Measurements from ENCODE around the gene KAZN. TPM values are rescaled to one million over a fixed set of nuclear protein-coding genes. Genes with fewer than 3 reads are reported as not detected.

KAZN gene
- total RNA-seq, 1 donor from 2014 or later, result 9.4 TPM

GRCh38 chr1:14620941-14621340, 22.5 kb downstream of the KAZN start:
- Histone ChIP-seq H3K9me3 (ENCODE audit: insufficient read depth, low read depth, low read length) (no peaks in the 10 kb centered on the region), H3K36me3 (ENCODE audit: insufficient read depth, low read length) (no peaks in the 10 kb centered on the region), H3K27ac (ENCODE audit: low read depth, low read length) (no peak overlapping the region), H3K4me3 (ENCODE audit: insufficient read depth, low read depth, low read length) (no peak overlapping the region), H3K4me1 (ENCODE audit: insufficient read depth, low read length) (no peaks in the 10 kb centered on the region), H3K9ac (ENCODE audit: low read length) (no peak overlapping the region), H2AFZ (ENCODE audit: low read depth, low read length) (no peak overlapping the region), H3K79me2 (ENCODE audit: insufficient read depth, low read length) (no peaks in the 10 kb centered on the region), H3K27me3 (ENCODE audit: insufficient read depth, low read length) (peaks cover 2% of the 10 kb centered on the region), H3K4me2 (ENCODE audit: low read length) (no peak overlapping the region), H4K20me1 (ENCODE audit: insufficient read depth, low read length) (no peaks in the 10 kb centered on the region)
- H3K36me3 Mint-ChIP-seq (ENCODE audit: low read depth, unreplicated experiment), result no peaks in the 10 kb centered on the region
- DNase-seq (ENCODE audit: low read depth) (no peak), FAIRE-seq (no peak)
- no peak overlapping the region for H3K4me3 Mint-ChIP-seq (ENCODE audit: unreplicated experiment)
- TF ChIP-seq EZH2 (IDR thresholded peaks at IDR 0.05; ENCODE audit: insufficient read depth, low read length) (no peak), CTCF (IDR thresholded peaks at IDR 0.05; ENCODE audit: insufficient read depth, low read depth, low read length) (no peak)
- no peaks in the 10 kb centered on the region for H3K4me1 Mint-ChIP-seq (ENCODE audit: low read depth, unreplicated experiment)
- no peaks in the 10 kb centered on the region for H3K9me3 Mint-ChIP-seq (ENCODE audit: unreplicated experiment)
- peaks cover 6% of the 10 kb centered on the region for H3K27me3 Mint-ChIP-seq (ENCODE audit: low read depth, unreplicated experiment)
- H3K27ac Mint-ChIP-seq (ENCODE audit: unreplicated experiment), result no peak overlapping the region

GRCh38 chr1:14623090-14623489, 24.6 kb downstream of the KAZN start:
- FAIRE-seq, result no peak
- H3K27ac Mint-ChIP-seq (ENCODE audit: unreplicated experiment), result no peak overlapping the region
- H3K27ac ChIP-seq (ENCODE audit: low read depth, low read length), result no peak overlapping the region
- no peaks in the 10 kb centered on the region for H3K9me3 ChIP-seq (ENCODE audit: insufficient read depth, low read depth, low read length)
- H3K4me2 ChIP-seq (ENCODE audit: low read length), result no peak overlapping the region
- no peak for TF ChIP-seq EZH2 (IDR thresholded peaks at IDR 0.05; ENCODE audit: insufficient read depth, low read length)
- TF ChIP-seq CTCF (IDR thresholded peaks at IDR 0.05; ENCODE audit: insufficient read depth, low read depth, low read length), result no peak
- peaks cover 12% of the 10 kb centered on the region for H3K4me1 Mint-ChIP-seq (ENCODE audit: low read depth, unreplicated experiment)
- no peak overlapping the region for H3K4me3 Mint-ChIP-seq (ENCODE audit: unreplicated experiment)
- H3K27me3 ChIP-seq (ENCODE audit: insufficient read depth, low read length), result peaks cover 2% of the 10 kb centered on the region
- H3K36me3 ChIP-seq (ENCODE audit: insufficient read depth, low read length), result no peaks in the 10 kb centered on the region
- H4K20me1 ChIP-seq (ENCODE audit: insufficient read depth, low read length), result no peaks in the 10 kb centered on the region
- peaks cover 7% of the 10 kb centered on the region for H3K27me3 Mint-ChIP-seq (ENCODE audit: low read depth, unreplicated experiment)
- no peak overlapping the region for H3K9ac ChIP-seq (ENCODE audit: low read length)
- no peak for DNase-seq (ENCODE audit: low read depth)
- H2AFZ ChIP-seq (ENCODE audit: low read depth, low read length), result no peak overlapping the region
- no peaks in the 10 kb centered on the region for H3K36me3 Mint-ChIP-seq (ENCODE audit: low read depth, unreplicated experiment)
- no peaks in the 10 kb centered on the region for H3K9me3 Mint-ChIP-seq (ENCODE audit: unreplicated experiment)
- no peak overlapping the region for H3K4me3 ChIP-seq (ENCODE audit: insufficient read depth, low read depth, low read length)
- H3K79me2 ChIP-seq (ENCODE audit: insufficient read depth, low read length), result no peaks in the 10 kb centered on the region
- H3K4me1 ChIP-seq (ENCODE audit: insufficient read depth, low read length), result no peaks in the 10 kb centered on the region

DNA sequence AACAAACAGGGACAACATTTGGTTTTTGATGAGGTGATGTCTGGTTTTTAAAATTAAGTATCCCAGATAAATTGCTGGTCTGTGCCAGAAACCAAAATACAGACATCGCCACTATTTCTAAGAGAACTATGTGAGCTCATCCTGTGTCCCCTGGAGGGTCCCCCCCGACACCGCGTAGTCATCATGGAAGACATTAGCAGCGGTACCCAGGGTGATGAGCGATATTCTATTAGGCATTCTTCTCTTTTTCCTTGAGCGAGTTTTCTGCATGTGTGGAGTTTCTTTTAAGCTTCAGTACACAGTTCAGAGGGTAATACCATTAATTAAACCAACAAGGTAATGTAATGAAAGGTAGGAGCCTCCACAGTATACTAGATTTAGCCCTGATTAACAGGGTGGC, 26.5 kb downstream of the KAZN start:
- Histone ChIP-seq H3K36me3 (ENCODE audit: insufficient read depth, low read length) (no peaks in the 10 kb centered on the region), H3K79me2 (ENCODE audit: insufficient read depth, low read length) (no peaks in the 10 kb centered on the region), H3K9ac (ENCODE audit: low read length) (no peak overlapping the region), H3K9me3 (ENCODE audit: insufficient read depth, low read depth, low read length) (no peaks in the 10 kb centered on the region), H3K4me1 (ENCODE audit: insufficient read depth, low read length) (no peaks in the 10 kb centered on the region), H3K4me2 (ENCODE audit: low read length) (no peak overlapping the region), H4K20me1 (ENCODE audit: insufficient read depth, low read length) (no peaks in the 10 kb centered on the region), H3K27ac (ENCODE audit: low read depth, low read length) (no peak overlapping the region), H2AFZ (ENCODE audit: low read depth, low read length) (no peak overlapping the region), H3K4me3 (ENCODE audit: insufficient read depth, low read depth, low read length) (no peak overlapping the region), H3K27me3 (ENCODE audit: insufficient read depth, low read length) (peaks cover 2% of the 10 kb centered on the region)
- FAIRE-seq (no peak), DNase-seq (ENCODE audit: low read depth) (no peak)
- H3K4me1 Mint-ChIP-seq (ENCODE audit: low read depth, unreplicated experiment), result peaks cover 13% of the 10 kb centered on the region
- H3K9me3 Mint-ChIP-seq (ENCODE audit: unreplicated experiment), result no peaks in the 10 kb centered on the region
- no peak overlapping the region for H3K4me3 Mint-ChIP-seq (ENCODE audit: unreplicated experiment)
- no peak overlapping the region for H3K27ac Mint-ChIP-seq (ENCODE audit: unreplicated experiment)
- H3K27me3 Mint-ChIP-seq (ENCODE audit: low read depth, unreplicated experiment), result peaks cover 9% of the 10 kb centered on the region
- H3K36me3 Mint-ChIP-seq (ENCODE audit: low read depth, unreplicated experiment), result no peaks in the 10 kb centered on the region
- TF ChIP-seq CTCF (IDR thresholded peaks at IDR 0.05; ENCODE audit: insufficient read depth, low read depth, low read length), result no peak
- no peak for TF ChIP-seq EZH2 (IDR thresholded peaks at IDR 0.05; ENCODE audit: insufficient read depth, low read length)
